Fibroblast of peridontal ligament (primary cell): Measurements from ENCODE around the gene TMEM258.

ENCODE experiments used
- DNase-seq: peaks from one replicate; pipeline ENCODE4 v3.0.0-alpha.2; 2010; ENCODE audit errors: extremely low read depth

Gene TMEM258

DNA sequence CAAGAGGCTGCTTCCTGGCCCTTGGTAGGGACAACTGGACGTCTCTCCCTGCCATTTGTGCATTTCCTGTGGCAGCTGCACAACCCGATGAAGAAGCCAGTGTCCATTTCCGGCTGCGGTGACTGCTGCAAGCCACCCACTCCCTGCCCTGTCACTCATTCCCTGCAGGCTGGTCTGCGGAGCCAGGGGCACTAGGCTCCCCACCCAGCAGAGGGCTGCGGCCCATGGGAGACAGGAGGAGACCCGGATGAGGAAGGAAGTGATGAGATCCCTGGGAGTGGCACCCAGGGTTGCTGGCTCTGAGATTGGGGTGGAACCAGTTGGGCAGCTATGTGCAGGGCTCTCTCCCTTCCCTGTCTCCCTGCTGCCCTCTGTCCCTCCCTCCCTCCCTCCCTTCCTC lies 50.0 kb downstream of the TMEM258 start:
- no peak for DNase-seq

DNA sequence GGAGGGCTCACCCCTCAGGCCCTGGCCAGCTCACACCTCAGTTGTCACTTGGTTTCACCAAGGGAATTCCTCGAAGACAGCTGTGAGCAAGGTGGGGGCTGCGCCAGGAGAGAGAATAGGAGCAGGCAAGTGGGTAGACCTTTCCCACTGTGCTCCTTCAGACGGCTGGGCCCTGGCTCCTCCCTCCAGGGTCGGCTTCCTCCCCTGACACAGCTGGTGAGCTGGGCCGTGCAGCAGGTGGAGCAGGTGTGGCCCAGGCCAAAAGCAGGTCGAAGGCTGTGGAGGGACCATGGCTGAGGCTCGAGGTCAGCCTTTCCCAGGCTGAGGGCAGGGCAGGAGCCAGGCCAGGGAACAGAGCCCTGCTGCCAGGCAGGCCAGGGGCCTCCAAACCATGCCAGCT lies 52.4 kb downstream of the TMEM258 start:
- no peak for DNase-seq

- DNase-seq: no peak
Observed at GRCh38 chr11:61739413-61739812, 53.0 kb downstream of the TMEM258 start.
